Endothelial cell (in vitro differentiated cells): ENCODE results near the gene EXOC3L4. TPM values are rescaled to one million over a fixed set of nuclear protein-coding genes. Genes with fewer than 3 reads are reported as not detected.

Source experiments
- DNase-seq: peaks from one replicate; pipeline ENCODE4 v3.0.0; 2021; ENCODE audit warnings: low spot score
- H3K27ac Mint-ChIP-seq: one replicate; pipeline ENCODE4 v1.8.0; 2021; ENCODE audit warnings: mixed read lengths, inconsistent platforms; ENCODE audit not compliant: unreplicated experiment
- H3K27me3 Mint-ChIP-seq: one replicate; pipeline ENCODE4 v1.8.0; 2021; ENCODE audit warnings: mild to moderate bottlenecking, moderate library complexity, mixed read lengths, inconsistent platforms; ENCODE audit not compliant: unreplicated experiment
- H3K36me3 Mint-ChIP-seq: one replicate; pipeline ENCODE4 v1.8.0; 2021; ENCODE audit warnings: mild to moderate bottlenecking, low read depth, mixed read lengths, inconsistent platforms; ENCODE audit not compliant: unreplicated experiment
- H3K4me1 Mint-ChIP-seq: one replicate; pipeline ENCODE4 v1.8.0; 2021; ENCODE audit warnings: mild to moderate bottlenecking, mixed read lengths, inconsistent platforms; ENCODE audit not compliant: unreplicated experiment
- H3K4me3 Mint-ChIP-seq: one replicate; pipeline ENCODE4 v1.8.0; 2021; ENCODE audit warnings: mild to moderate bottlenecking, mixed read lengths, inconsistent platforms; ENCODE audit not compliant: unreplicated experiment
- H3K9me3 Mint-ChIP-seq: one replicate; pipeline ENCODE4 v1.8.0; 2021; ENCODE audit warnings: mixed read lengths, inconsistent platforms; ENCODE audit not compliant: unreplicated experiment
- CTCF ChIP-seq: fragments of 200-600 bp; sonication (generic); IDR thresholded peaks from one replicate; pipeline ENCODE4 v1.5.0; 2021; ENCODE audit warnings: antibody characterized with exemption; ENCODE audit not compliant: unreplicated experiment
- total RNA-seq: library from RNA; stranded (reverse); fragmentation: NEBNext Ultra II Directional; extraction: Animal tissue kit (Norgen Biotek cat#: 25700); gene quantifications from one replicate; pipeline ENCODE4 v1.2.1, GENCODE V29; 2021; ENCODE audit not compliant: unreplicated experiment

EXOC3L4 gene
- total RNA-seq, 1 donor from 2014 or later, result not detected

GRCh38 chr14:103103461-103104388, 9.2 kb downstream of the EXOC3L4 start:
- H3K27ac Mint-ChIP-seq, result no peak overlapping the region
- H3K27me3 Mint-ChIP-seq, result peaks cover 16% of the 10 kb centered on the region
- TF ChIP-seq CTCF, result no peak

GRCh38 chr14:103104389-103104653, 9.8 kb downstream of the EXOC3L4 start:
- peaks cover 16% of the 10 kb centered on the region for H3K27me3 Mint-ChIP-seq
- no peaks in the 10 kb centered on the region for H3K36me3 Mint-ChIP-seq
- H3K27ac Mint-ChIP-seq, result no peak overlapping the region
- no peak overlapping the region for H3K4me3 Mint-ChIP-seq
- H3K9me3 Mint-ChIP-seq, result no peaks in the 10 kb centered on the region
- peaks cover 7% of the 10 kb centered on the region for H3K4me1 Mint-ChIP-seq
- no peak for TF ChIP-seq CTCF
- no peak for DNase-seq

More at GRCh38 chr14:103103461-103104388, 9.2 kb downstream of the EXOC3L4 start:
- Mint-ChIP-seq H3K4me1 (peaks cover 7% of the 10 kb centered on the region), H3K4me3 (no peak overlapping the region), H3K36me3 (no peaks in the 10 kb centered on the region), H3K9me3 (no peaks in the 10 kb centered on the region)
- DNase-seq, result no peak

GRCh38 chr14:103104654-103105452, 10.3 kb downstream of the EXOC3L4 start:
- TF ChIP-seq CTCF, result peak; percentile 96
- DNase-seq, result peak; percentile 76
- peaks cover 16% of the 10 kb centered on the region for H3K27me3 Mint-ChIP-seq
- H3K9me3 Mint-ChIP-seq, result no peaks in the 10 kb centered on the region
- H3K4me1 Mint-ChIP-seq, result peaks cover 7% of the 10 kb centered on the region
- no peak overlapping the region for H3K27ac Mint-ChIP-seq
- no peak overlapping the region for H3K4me3 Mint-ChIP-seq
- H3K36me3 Mint-ChIP-seq, result no peaks in the 10 kb centered on the region

GRCh38 chr14:103105580-103106150, 11.1 kb downstream of the EXOC3L4 start:
- no peak overlapping the region for H3K4me3 Mint-ChIP-seq
- no peak for TF ChIP-seq CTCF
- peaks cover 14% of the 10 kb centered on the region for H3K27me3 Mint-ChIP-seq
- H3K9me3 Mint-ChIP-seq, result no peaks in the 10 kb centered on the region
- no peak overlapping the region for H3K27ac Mint-ChIP-seq
- no peaks in the 10 kb centered on the region for H3K36me3 Mint-ChIP-seq
- no peak for DNase-seq
- peaks cover 9% of the 10 kb centered on the region for H3K4me1 Mint-ChIP-seq
